ENCODE results near the gene CFTR. TPM values are rescaled to one million over a fixed set of nuclear protein-coding genes. Genes with fewer than 3 reads are reported as not detected.

The CFTR gene
- total RNA-seq, 1 experiment from 2014 or later: 0.72 TPM

DNA sequence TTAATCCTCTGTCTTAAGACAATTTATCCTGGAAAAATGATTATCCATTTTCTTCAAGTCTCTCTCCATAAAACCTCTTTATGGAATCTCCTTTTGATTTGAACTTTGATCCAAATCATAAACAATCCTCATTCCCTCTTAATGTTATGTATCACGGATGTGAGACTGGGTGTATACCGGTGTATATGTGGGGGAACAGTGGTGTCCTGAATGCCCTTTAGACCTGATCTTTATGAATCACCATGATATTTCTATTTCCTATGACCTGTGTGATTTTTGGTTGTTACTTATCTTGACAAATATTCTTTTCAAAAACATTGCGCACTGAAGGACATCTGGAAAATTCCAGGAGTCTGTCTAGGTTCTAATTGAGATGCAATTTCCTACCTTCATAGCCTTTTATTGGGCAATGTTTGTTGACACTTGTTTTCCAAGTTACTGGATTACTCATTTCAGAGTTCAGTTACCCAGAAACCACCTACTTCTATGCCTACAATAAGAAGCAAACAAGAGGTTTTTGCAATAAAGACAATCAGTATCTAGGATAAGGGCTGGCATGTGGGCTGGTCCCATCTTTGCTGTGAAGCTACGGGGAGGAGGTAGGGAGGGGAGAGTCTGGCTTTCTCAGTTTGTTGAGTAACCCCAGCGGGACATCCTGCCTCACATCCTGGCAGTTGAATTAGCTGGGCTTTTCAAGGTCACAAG lies 203.0 kb downstream of the CFTR start:
- CTCF ChIA-PET: interaction anchor here (1.0 to 1.6 kb wide), 2 partner anchors 33 to 471 kb away, joined by 3 to 4 read pairs; no protein-coding TSS in a partner anchor
- Mint-ChIP-seq H3K9me3 (no peaks in the 10 kb centered on the region), H3K27me3 (ENCODE audit: low read depth) (no peaks in the 10 kb centered on the region), H3K27ac (no peak overlapping the region), H3K4me3 (no peak overlapping the region), H3K4me1 (peaks cover 21% of the 10 kb centered on the region), H3K36me3 (no peaks in the 10 kb centered on the region)
- POLR2A ChIA-PET: interaction anchor here (0.6 kb wide), 1 partner anchor 189 kb away, joined by 3 read pairs; no protein-coding TSS in a partner anchor
- DNase-seq (ENCODE audit: low spot score) (no peak), ATAC-seq (peak; percentile 88)
- TF ChIP-seq IRF2 (CRISPR knock-in tag; IDR thresholded peaks at IDR 0.05; ENCODE audit: borderline replicate concordance, low read depth) (no peak), GABPB1 (CRISPR knock-in tag; IDR thresholded peaks at IDR 0.05) (no peak), ESRRA (CRISPR knock-in tag; IDR thresholded peaks at IDR 0.05; ENCODE audit: borderline replicate concordance) (no peak), NFATC4 (CRISPR knock-in tag; IDR thresholded peaks at IDR 0.05) (no peak), SMAD3 (CRISPR knock-in tag; IDR thresholded peaks at IDR 0.05; ENCODE audit: borderline replicate concordance) (no peak)
- TF ChIP-seq, protein P1, sequence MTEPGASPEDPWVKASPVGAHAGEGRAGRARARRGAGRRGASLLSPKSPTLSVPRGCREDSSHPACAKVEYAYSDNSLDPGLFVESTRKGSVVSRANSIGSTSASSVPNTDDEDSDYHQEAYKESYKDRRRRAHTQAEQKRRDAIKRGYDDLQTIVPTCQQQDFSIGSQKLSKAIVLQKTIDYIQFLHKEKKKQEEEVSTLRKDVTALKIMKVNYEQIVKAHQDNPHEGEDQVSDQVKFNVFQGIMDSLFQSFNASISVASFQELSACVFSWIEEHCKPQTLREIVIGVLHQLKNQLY (CRISPR knock-in tag; IDR thresholded peaks at IDR 0.05): no peak
- TF ChIP-seq, protein P2, sequence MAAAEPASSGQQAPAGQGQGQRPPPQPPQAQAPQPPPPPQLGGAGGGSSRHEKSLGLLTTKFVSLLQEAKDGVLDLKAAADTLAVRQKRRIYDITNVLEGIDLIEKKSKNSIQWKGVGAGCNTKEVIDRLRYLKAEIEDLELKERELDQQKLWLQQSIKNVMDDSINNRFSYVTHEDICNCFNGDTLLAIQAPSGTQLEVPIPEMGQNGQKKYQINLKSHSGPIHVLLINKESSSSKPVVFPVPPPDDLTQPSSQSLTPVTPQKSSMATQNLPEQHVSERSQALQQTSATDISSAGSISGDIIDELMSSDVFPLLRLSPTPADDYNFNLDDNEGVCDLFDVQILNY (CRISPR knock-in tag; IDR thresholded peaks at IDR 0.05): no peak
- TF ChIP-seq, protein P3, sequence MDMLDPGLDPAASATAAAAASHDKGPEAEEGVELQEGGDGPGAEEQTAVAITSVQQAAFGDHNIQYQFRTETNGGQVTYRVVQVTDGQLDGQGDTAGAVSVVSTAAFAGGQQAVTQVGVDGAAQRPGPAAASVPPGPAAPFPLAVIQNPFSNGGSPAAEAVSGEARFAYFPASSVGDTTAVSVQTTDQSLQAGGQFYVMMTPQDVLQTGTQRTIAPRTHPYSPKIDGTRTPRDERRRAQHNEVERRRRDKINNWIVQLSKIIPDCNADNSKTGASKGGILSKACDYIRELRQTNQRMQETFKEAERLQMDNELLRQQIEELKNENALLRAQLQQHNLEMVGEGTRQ (CRISPR knock-in tag; IDR thresholded peaks at IDR 0.05): no peak
- TF ChIP-seq, protein P4, sequence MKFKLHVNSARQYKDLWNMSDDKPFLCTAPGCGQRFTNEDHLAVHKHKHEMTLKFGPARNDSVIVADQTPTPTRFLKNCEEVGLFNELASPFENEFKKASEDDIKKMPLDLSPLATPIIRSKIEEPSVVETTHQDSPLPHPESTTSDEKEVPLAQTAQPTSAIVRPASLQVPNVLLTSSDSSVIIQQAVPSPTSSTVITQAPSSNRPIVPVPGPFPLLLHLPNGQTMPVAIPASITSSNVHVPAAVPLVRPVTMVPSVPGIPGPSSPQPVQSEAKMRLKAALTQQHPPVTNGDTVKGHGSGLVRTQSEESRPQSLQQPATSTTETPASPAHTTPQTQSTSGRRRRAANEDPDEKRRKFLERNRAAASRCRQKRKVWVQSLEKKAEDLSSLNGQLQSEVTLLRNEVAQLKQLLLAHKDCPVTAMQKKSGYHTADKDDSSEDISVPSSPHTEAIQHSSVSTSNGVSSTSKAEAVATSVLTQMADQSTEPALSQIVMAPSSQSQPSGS (CRISPR knock-in tag; IDR thresholded peaks at IDR 0.05; ENCODE audit: borderline replicate concordance, low read depth): no peak
- TF ChIP-seq, protein P5, sequence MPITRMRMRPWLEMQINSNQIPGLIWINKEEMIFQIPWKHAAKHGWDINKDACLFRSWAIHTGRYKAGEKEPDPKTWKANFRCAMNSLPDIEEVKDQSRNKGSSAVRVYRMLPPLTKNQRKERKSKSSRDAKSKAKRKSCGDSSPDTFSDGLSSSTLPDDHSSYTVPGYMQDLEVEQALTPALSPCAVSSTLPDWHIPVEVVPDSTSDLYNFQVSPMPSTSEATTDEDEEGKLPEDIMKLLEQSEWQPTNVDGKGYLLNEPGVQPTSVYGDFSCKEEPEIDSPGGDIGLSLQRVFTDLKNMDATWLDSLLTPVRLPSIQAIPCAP (CRISPR knock-in tag; IDR thresholded peaks at IDR 0.05): no peak
- TF ChIP-seq, protein P6, sequence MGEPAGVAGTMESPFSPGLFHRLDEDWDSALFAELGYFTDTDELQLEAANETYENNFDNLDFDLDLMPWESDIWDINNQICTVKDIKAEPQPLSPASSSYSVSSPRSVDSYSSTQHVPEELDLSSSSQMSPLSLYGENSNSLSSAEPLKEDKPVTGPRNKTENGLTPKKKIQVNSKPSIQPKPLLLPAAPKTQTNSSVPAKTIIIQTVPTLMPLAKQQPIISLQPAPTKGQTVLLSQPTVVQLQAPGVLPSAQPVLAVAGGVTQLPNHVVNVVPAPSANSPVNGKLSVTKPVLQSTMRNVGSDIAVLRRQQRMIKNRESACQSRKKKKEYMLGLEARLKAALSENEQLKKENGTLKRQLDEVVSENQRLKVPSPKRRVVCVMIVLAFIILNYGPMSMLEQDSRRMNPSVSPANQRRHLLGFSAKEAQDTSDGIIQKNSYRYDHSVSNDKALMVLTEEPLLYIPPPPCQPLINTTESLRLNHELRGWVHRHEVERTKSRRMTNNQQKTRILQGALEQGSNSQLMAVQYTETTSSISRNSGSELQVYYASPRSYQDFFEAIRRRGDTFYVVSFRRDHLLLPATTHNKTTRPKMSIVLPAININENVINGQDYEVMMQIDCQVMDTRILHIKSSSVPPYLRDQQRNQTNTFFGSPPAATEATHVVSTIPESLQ (CRISPR knock-in tag; IDR thresholded peaks at IDR 0.05): no peak

DNA sequence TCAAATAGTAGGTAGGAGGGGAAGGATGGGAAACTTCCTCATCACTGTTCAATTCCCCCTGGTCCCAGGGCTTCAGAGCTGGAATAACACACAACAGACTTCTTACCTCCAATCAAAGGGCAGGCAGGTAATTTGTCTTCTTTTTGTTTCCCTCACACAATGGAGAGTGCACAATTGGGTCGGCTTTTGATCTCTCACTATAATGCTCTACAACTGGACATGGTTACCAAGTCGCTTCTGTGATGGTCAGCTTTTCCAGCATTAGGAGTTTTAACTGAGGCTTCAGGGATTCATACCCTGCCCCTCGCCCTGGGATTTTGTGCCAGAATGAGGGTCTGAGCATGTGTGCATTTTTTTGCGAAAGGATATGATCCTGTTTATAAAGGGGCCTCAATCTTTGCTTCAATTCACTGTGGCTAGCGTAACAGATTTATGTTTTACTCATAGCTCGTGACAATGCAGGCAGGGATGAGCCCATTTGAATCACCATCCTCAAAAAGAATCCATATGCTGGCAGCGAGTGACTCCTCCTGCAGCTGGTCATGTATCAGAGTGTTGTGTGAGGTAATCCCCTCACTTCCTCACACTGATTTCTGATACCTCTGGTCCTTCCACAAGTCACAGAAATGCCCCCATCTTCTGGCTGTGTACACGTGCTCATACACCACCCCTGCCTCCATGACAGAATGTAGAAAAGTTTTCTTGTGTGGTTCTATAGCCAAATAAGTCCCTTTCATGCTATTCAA lies 203.8 kb downstream of the CFTR start:
- ATAC-seq: peak; percentile 24; the same call in 1 of the 2 replicates
- H3K36me3 Mint-ChIP-seq: no peaks in the 10 kb centered on the region
- no peaks in the 10 kb centered on the region for H3K9me3 Mint-ChIP-seq
- H3K4me3 Mint-ChIP-seq: no peak overlapping the region
- no peak for DNase-seq (ENCODE audit: low spot score)
- ChIA-PET POLR2A (interaction anchor here (0.6 kb wide), 1 partner anchor 188 kb away, joined by 3 read pairs; no protein-coding TSS in a partner anchor), CTCF (interaction anchor here (1.0 to 1.6 kb wide), 3 partner anchors 32 to 470 kb away, joined by 3 to 7 read pairs (median 4); no protein-coding TSS in a partner anchor)
- no peaks in the 10 kb centered on the region for H3K27me3 Mint-ChIP-seq (ENCODE audit: low read depth)
- H3K27ac Mint-ChIP-seq: no peak overlapping the region
- peaks cover 21% of the 10 kb centered on the region for H3K4me1 Mint-ChIP-seq
- TF ChIP-seq SOX15 (CRISPR knock-in tag; IDR thresholded peaks at IDR 0.05) (no peak), RELA (CRISPR knock-in tag; IDR thresholded peaks at IDR 0.05; ENCODE audit: borderline replicate concordance) (no peak), CREB1 (CRISPR knock-in tag; IDR thresholded peaks at IDR 0.05) (no peak), CREM (CRISPR knock-in tag; IDR thresholded peaks at IDR 0.05) (no peak)
- TF ChIP-seq, protein P7, sequence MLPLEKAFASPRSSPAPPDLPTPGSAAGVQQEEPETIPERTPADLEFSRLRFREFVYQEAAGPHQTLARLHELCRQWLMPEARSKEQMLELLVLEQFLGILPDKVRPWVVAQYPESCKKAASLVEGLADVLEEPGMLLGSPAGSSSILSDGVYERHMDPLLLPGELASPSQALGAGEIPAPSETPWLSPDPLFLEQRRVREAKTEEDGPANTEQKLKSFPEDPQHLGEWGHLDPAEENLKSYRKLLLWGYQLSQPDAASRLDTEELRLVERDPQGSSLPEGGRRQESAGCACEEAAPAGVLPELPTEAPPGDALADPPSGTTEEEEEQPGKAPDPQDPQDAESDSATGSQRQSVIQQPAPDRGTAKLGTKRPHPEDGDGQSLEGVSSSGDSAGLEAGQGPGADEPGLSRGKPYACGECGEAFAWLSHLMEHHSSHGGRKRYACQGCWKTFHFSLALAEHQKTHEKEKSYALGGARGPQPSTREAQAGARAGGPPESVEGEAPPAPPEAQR (CRISPR knock-in tag; IDR thresholded peaks at IDR 0.05): no peak
- TF ChIP-seq, protein P8, sequence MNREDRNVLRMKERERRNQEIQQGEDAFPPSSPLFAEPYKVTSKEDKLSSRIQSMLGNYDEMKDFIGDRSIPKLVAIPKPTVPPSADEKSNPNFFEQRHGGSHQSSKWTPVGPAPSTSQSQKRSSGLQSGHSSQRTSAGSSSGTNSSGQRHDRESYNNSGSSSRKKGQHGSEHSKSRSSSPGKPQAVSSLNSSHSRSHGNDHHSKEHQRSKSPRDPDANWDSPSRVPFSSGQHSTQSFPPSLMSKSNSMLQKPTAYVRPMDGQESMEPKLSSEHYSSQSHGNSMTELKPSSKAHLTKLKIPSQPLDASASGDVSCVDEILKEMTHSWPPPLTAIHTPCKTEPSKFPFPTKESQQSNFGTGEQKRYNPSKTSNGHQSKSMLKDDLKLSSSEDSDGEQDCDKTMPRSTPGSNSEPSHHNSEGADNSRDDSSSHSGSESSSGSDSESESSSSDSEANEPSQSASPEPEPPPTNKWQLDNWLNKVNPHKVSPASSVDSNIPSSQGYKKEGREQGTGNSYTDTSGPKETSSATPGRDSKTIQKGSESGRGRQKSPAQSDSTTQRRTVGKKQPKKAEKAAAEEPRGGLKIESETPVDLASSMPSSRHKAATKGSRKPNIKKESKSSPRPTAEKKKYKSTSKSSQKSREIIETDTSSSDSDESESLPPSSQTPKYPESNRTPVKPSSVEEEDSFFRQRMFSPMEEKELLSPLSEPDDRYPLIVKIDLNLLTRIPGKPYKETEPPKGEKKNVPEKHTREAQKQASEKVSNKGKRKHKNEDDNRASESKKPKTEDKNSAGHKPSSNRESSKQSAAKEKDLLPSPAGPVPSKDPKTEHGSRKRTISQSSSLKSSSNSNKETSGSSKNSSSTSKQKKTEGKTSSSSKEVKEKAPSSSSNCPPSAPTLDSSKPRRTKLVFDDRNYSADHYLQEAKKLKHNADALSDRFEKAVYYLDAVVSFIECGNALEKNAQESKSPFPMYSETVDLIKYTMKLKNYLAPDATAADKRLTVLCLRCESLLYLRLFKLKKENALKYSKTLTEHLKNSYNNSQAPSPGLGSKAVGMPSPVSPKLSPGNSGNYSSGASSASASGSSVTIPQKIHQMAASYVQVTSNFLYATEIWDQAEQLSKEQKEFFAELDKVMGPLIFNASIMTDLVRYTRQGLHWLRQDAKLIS (CRISPR knock-in tag; IDR thresholded peaks at IDR 0.05; ENCODE audit: borderline replicate concordance): no peak
